Measurements from ENCODE around the gene CBX1. TPM values are rescaled to one million over a fixed set of nuclear protein-coding genes. Genes with fewer than 3 reads are reported as not detected.

Gene CBX1
- total RNA-seq, 1 donor from 2014 or later = 181 TPM

- no peak for DNase-seq (ENCODE audit: low spot score, unreplicated experiment)
- Mint-ChIP-seq H3K4me1 (ENCODE audit: low read depth) (peaks cover 4% of the 10 kb centered on the region), H3K27ac (no peak overlapping the region), H3K4me3 (ENCODE audit: low read depth) (no peak overlapping the region), H3K9me3 (ENCODE audit: low read depth) (no peaks in the 10 kb centered on the region), H3K27me3 (no peaks in the 10 kb centered on the region), H3K36me3 (ENCODE audit: insufficient read depth) (peaks cover 15% of the 10 kb centered on the region)
- TF ChIP-seq CTCF (IDR thresholded peaks at IDR 0.05; ENCODE audit: unreplicated experiment) = no peak
Measured at GRCh38 chr17:48066192-48066591, 35.1 kb downstream of the CBX1 start.

GRCh38 chr17:48064638-48065037, 36.6 kb downstream of the CBX1 start:
- Mint-ChIP-seq H3K27ac (peak overlapping the region; percentile 88), H3K4me3 (ENCODE audit: low read depth) (no peak overlapping the region), H3K9me3 (ENCODE audit: low read depth) (no peaks in the 10 kb centered on the region), H3K27me3 (no peaks in the 10 kb centered on the region), H3K4me1 (ENCODE audit: low read depth) (peaks cover 1% of the 10 kb centered on the region), H3K36me3 (ENCODE audit: insufficient read depth) (peaks cover 17% of the 10 kb centered on the region)
- TF ChIP-seq CTCF (IDR thresholded peaks at IDR 0.05; ENCODE audit: unreplicated experiment) = no peak
- DNase-seq (ENCODE audit: low spot score, unreplicated experiment) = no peak

GRCh38 chr17:48062273-48062672, 39.0 kb downstream of the CBX1 start:
- Mint-ChIP-seq H3K36me3 (ENCODE audit: insufficient read depth) (peaks cover 14% of the 10 kb centered on the region), H3K4me1 (ENCODE audit: low read depth) (peaks cover 1% of the 10 kb centered on the region), H3K27ac (no peak overlapping the region), H3K4me3 (ENCODE audit: low read depth) (no peak overlapping the region), H3K27me3 (no peaks in the 10 kb centered on the region), H3K9me3 (ENCODE audit: low read depth) (no peaks in the 10 kb centered on the region)
- DNase-seq (ENCODE audit: low spot score, unreplicated experiment) = no peak
- no peak for TF ChIP-seq CTCF (IDR thresholded peaks at IDR 0.05; ENCODE audit: unreplicated experiment)

GRCh38 chr17:48060249-48060648, 41.0 kb downstream of the CBX1 start:
- Mint-ChIP-seq H3K4me3 (ENCODE audit: low read depth) (no peak overlapping the region), H3K9me3 (ENCODE audit: low read depth) (no peaks in the 10 kb centered on the region), H3K27ac (no peak overlapping the region), H3K27me3 (no peaks in the 10 kb centered on the region), H3K36me3 (ENCODE audit: insufficient read depth) (peaks cover 21% of the 10 kb centered on the region), H3K4me1 (ENCODE audit: low read depth) (peaks cover 8% of the 10 kb centered on the region)
- TF ChIP-seq CTCF (IDR thresholded peaks at IDR 0.05; ENCODE audit: unreplicated experiment) = no peak
- DNase-seq (ENCODE audit: low spot score, unreplicated experiment) = no peak

- no peak for DNase-seq (ENCODE audit: low spot score, unreplicated experiment)
- Mint-ChIP-seq H3K9me3 (ENCODE audit: low read depth) (no peaks in the 10 kb centered on the region), H3K4me3 (ENCODE audit: low read depth) (no peak overlapping the region), H3K36me3 (ENCODE audit: insufficient read depth) (peaks cover 21% of the 10 kb centered on the region), H3K27ac (no peak overlapping the region), H3K4me1 (ENCODE audit: low read depth) (peaks cover 12% of the 10 kb centered on the region), H3K27me3 (no peaks in the 10 kb centered on the region)
- no peak for TF ChIP-seq CTCF (IDR thresholded peaks at IDR 0.05; ENCODE audit: unreplicated experiment)
Measured at GRCh38 chr17:48059125-48059668, 42.1 kb downstream of the CBX1 start.

Measured in progenitor cell of endocrine pancreas (in vitro differentiated cells).